ENCODE data around the gene EREG.

EREG gene, protein sequence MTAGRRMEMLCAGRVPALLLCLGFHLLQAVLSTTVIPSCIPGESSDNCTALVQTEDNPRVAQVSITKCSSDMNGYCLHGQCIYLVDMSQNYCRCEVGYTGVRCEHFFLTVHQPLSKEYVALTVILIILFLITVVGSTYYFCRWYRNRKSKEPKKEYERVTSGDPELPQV

DNA sequence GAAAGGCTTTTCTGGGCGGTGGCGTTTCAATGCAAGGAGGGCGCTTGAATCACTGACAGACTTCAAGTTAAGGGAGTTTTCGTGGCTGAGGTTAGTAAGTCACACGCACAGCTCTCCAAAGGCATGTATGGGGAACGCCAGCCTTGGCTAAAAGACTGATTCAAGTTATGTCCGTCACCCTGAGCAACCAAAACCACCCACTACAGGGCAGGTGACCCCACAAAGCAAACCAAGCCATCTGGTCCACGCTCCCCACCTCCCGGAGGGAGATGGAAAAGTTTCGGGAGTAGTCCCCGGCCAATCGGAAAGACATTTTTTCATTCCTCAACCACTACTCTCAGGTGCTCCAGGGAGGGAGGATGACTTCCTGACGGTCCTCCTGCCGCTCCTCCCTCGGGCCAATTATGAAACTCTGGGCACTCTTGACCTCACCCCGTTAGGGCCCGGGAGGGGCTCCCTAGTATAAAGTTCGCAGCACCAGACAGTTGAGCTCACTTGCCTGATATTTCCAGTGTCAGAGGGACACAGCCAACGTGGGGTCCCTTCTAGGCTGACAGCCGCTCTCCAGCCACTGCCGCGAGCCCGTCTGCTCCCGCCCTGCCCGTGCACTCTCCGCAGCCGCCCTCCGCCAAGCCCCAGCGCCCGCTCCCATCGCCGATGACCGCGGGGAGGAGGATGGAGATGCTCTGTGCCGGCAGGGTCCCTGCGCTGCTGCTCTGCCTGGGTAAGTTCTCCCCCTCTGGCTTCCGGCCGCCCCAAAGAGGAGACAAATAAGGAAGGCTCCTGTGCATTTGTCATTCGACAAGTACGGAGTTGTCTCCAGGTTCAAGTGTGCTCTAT, at the start of gene EREG:
Gene EREG (plus strand): TSS at position 494 of the 840 bp plus-strand sequence. CDS start 164 bp downstream, at position 658.
- no peak for DNase-seq (ENCODE audit: insufficient read length, low spot score)
- FAIRE-seq: no peak
- TF ChIP-seq, protein P1, sequence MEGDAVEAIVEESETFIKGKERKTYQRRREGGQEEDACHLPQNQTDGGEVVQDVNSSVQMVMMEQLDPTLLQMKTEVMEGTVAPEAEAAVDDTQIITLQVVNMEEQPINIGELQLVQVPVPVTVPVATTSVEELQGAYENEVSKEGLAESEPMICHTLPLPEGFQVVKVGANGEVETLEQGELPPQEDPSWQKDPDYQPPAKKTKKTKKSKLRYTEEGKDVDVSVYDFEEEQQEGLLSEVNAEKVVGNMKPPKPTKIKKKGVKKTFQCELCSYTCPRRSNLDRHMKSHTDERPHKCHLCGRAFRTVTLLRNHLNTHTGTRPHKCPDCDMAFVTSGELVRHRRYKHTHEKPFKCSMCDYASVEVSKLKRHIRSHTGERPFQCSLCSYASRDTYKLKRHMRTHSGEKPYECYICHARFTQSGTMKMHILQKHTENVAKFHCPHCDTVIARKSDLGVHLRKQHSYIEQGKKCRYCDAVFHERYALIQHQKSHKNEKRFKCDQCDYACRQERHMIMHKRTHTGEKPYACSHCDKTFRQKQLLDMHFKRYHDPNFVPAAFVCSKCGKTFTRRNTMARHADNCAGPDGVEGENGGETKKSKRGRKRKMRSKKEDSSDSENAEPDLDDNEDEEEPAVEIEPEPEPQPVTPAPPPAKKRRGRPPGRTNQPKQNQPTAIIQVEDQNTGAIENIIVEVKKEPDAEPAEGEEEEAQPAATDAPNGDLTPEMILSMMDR (IDR thresholded peaks at IDR 0.05; ENCODE audit: insufficient read depth, missing control alignments): no peak

DNA sequence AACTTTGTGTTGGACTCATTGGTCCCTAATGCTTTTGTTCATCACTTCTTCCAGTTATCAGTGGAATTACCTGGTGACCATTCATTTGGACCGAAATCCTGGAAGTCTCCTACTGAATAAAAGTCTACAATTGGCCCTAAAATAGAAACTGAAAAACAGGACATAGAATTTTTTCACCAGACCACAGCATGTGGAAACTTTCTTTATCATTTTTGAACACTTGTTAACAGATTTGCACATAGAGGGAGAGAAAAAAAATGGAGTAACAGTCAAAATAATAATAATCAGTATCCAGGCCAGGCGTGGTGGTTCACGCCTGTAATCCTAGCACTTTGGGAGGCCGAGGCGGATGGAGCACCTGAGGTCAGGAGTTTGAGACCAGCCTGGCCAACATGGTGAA, 49.6 kb upstream of the EREG start:
- DNase-seq (ENCODE audit: insufficient read length, low spot score): no peak
- TF ChIP-seq, protein P1 (IDR thresholded peaks at IDR 0.05; ENCODE audit: insufficient read depth, missing control alignments): no peak
- FAIRE-seq: no peak

- TF ChIP-seq, protein P1 (IDR thresholded peaks at IDR 0.05; ENCODE audit: insufficient read depth, missing control alignments): no peak
- FAIRE-seq: no peak
Measured at GRCh38 chr4:74316397-74316796, 48.5 kb upstream of the EREG start.

GRCh38 chr4:74317616-74318246, 47.2 kb upstream of the EREG start:
- TF ChIP-seq, protein P1 (IDR thresholded peaks at IDR 0.05; ENCODE audit: insufficient read depth, missing control alignments): no peak
- FAIRE-seq: no peak
- DNase-seq (ENCODE audit: insufficient read length, low spot score): no peak

More at GRCh38 chr4:74316397-74316796, 48.5 kb upstream of the EREG start:
- no peak for DNase-seq (ENCODE audit: insufficient read length, low spot score)

GRCh38 chr4:74318276-74318675, 46.7 kb upstream of the EREG start:
- TF ChIP-seq, protein P1 (IDR thresholded peaks at IDR 0.05; ENCODE audit: insufficient read depth, missing control alignments): no peak
- DNase-seq (ENCODE audit: insufficient read length, low spot score): no peak
- no peak for FAIRE-seq

DNA sequence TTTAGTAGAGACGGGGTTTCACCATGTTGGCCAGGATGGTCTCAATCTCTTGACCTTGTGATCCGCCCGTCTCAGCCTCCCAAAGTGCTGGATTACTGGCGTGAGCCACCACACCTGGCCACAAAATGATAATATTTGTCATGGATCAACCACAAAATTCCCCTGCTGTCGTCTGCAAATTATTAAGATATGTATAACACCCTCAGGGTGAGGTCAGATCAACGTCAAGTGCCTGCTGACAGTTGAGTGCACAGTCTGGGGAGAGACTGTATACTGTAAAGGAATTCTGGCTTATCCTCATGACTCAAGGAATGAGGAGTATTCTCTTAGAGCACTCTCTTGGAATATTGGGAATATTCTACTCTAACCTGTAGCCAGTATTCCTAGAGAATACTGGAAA, 45.5 kb upstream of the EREG start:
- TF ChIP-seq, protein P1 (IDR thresholded peaks at IDR 0.05; ENCODE audit: insufficient read depth, missing control alignments): no peak
- DNase-seq (ENCODE audit: insufficient read length, low spot score) (no peak), FAIRE-seq (no peak)

Data from D721Med (cell line).